Hematopoietic multipotent progenitor cell (in vitro differentiated cells): ENCODE results near the gene ESR2. TPM values are rescaled to one million over a fixed set of nuclear protein-coding genes. Genes with fewer than 3 reads are reported as not detected.

ENCODE experiments used
- DNase-seq, 3 donors: peaks; one replicate each; pipeline ENCODE4 v3.0.0-alpha.2; 2011 to 2015; ENCODE audit warnings: low read depth in 2 of 3, low spot score in 2 of 3
- total RNA-seq: library from RNA; depleted of rRNA; stranded (reverse); fragments of >200 nt; gene quantifications from one replicate; pipeline ENCODE4 v1.2.3, GENCODE V29; 2012

The ESR2 gene
- total RNA-seq, 1 donor = 2.2 TPM

DNA sequence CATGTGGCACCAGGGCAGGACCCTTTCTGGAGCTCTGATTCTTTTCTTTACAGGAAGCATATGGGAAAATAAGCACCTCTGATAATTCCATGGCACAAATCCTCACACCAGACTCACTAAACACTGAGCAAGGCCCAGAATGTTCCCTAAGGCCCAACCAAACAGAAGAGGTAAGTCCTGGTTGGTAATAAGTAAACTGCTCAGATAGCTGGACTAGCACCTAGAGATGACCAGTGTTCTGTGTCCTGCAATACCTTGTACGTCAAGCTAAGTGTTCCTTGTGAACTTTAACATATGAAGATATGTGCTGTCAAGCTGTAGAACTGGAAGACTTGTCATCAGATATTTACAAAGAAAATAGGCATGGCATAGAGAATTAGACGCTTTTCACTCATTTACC lies 186.7 kb downstream of the ESR2 start:
- no peak for DNase-seq

DNA sequence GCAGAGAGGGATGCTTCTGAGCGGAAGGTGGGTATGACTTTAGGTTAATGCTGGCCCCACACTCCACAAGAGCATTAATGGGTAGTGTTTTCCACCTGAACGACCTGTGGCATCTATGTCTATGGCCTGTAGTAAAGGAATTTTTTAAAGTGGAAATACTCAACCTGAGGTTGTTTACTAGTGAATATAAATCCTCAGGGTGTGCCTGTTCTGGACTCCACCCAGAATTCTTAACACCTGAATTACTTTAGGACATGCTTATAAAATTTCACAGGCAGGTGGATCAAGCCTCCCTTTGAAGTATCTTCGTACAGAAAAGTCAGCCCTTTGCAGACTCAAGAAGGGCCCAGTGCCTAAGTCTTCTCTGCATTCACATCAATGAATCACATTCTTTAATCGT lies 196.1 kb downstream of the ESR2 start:
- no peak for DNase-seq

DNA sequence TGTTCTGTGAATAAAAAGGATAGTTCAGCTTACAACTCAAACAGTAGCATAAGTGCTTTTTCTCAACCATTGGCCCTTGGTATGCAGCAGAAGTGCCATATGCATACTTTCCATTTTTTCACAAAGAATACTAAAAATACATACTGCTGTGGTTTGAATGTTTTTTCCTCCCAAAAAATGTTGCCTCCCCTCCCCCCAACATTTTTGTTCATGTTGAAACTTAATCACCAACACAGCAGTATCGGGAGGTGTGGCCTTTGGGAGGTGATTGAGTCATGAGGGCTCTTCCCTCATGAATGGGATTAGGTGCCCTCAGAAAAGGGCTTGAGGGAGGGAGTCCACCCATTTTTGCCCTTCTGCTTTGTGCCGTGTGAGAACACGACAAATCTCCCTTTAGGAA lies 198.6 kb downstream of the ESR2 start:
- no peak for DNase-seq

DNA sequence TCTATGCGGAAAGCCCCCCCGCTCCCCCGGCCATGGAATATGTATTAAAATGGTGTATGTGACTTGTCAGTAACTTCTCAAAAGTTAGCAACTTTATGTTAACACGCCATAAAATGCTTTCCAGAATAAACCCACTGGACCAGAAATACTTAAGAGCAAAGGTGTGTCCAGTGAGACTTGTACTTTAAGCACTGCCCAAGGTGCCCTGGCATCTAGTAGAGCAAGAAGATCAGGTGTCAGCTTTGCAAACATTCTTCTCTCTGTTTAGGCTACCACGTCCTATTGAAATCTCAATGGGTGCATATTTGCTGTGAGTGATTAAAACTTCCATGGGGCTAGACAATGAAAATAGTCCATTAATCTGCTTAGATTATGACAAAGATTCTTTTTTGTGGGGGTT lies 201.2 kb downstream of the ESR2 start:
- no peak for DNase-seq

DNA sequence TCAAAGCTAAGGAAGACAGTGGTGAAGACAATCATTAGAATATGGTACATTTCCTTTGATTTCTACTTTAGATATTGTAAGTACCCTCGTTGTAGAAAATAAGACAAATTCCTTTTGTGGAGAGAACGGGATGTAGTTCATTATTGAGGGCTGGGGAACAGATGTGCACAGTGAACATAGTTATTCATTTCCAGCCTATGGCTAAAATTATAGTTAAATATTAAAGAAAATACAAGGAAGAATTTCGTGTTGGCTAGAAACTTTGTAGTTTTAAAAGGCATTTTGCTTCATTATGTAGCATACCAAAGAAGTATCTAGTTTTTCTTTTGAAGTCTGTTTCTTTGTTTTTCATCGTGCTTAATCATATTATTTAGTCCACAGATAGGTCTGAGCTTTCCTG lies 201.8 kb downstream of the ESR2 start:
- no peak for DNase-seq

DNA sequence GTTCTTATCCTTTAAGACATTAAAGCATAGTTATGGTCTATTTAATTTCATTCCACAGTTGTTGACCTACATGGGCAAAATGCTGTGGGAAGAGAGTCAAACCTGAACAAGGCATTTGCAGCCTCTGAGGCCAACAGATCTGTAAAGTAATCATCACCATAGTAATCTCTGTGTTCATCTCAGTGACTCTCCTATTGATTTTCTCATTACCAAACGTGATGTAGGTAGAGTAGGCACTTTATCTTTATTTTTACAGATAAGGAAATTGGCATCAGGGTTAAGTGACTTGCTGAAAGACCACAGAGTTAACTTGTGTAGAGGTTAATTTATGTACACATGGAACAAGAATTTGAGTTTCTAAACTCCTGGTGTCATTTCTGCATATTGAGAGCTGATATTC lies 203.0 kb downstream of the ESR2 start:
- no peak for DNase-seq

DNA sequence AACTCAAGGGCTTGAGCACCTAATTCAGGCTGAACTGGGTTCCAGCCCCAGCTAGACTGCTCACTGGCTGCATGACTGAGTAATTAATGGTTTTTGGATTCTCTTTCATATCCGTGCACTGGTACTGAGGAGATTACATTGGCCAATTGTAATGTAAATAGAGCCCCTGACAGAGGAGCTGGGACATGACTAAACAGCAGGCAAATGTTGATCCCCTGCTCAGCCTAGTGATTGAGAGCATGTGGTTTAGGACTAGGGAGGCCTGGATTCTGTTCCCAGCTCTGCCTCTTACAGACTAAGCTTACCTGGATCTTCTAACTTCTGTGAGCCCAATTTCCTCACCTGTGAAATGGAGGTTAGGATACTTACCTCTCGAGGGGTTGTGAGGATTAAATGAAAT lies 204.3 kb downstream of the ESR2 start:
- DNase-seq = no peak

DNA sequence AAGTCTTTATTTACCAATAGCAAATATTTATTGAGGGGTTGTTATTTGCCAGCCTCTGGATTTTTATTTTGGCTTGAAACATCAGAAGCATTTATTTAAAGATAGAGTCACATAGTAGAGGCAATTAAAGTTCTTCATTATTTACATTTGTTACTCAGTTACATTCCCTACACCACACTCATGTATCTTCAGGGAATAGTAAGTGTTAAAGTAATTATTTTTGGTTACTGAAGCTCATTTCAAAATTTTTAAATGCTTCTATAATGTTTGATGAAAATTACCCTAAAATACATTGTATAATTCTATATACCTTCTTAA lies 205.6 kb downstream of the ESR2 start:
- DNase-seq = no peak

DNA sequence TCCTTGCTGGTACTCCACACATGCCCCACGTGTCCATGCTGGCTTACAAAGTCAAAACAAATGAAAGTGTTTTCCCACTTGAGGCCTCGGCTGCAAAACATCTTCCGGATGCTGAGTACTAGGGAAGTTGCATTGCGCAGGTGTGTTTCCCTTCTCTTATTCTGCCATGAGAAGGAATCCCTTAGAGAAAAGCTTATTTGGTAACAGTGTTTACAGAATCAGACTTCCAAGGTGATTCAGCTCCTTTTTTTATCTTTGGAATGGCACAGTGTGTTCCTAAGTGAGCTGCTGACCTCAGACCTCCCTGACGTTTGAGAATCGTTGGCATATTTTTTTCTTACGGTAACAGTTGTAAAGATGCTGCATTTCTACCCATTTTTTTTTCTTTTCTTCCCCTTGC lies 211.3 kb downstream of the ESR2 start:
- DNase-seq = no peak

DNA sequence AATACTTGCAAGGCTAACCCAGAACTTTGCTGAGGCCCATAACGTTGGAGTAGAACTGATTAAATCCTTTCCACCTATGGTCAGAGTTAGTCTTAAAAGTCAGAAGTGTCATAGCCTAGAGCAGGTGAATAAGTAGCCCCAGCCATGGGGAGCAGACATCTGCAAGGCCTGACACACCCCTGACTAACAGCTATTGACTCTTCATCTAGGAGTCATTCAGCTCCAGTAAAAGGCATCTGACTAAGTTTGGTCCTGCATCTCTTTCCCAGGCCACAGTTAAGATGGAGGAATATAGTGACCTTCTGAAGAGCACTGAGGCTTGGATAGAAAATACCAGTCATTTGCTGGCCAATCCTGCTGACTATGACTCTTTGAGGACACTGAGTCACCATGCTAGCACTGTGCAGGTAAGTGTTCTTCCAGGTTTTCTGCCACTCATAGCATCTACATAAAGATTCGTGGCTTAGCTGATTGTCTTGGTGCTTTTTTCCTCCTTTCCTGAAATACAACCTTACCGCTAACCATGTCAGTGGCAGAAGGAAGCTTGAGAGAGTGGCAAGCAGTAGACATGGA lies 212.9 kb downstream of the ESR2 start:
- DNase-seq = no peak

DNA sequence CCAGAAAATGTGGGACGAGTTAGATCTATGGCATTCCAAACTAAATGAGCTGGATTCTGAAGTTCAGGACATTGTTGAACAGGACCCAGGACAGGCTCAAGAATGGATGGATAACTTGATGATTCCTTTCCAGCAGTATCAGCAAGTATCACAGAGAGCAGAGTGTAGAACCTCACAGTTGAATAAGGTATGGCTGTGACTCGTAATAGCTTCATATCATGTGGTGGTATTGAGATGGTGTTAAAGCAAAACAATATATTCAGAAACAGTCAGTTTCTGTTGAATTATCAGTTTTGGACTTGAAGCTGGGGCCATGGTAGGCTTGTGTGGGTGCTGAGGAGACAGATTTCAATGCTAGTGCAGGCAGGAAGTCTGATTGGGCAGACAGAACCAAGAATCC lies 213.7 kb downstream of the ESR2 start:
- DNase-seq = no peak

DNA sequence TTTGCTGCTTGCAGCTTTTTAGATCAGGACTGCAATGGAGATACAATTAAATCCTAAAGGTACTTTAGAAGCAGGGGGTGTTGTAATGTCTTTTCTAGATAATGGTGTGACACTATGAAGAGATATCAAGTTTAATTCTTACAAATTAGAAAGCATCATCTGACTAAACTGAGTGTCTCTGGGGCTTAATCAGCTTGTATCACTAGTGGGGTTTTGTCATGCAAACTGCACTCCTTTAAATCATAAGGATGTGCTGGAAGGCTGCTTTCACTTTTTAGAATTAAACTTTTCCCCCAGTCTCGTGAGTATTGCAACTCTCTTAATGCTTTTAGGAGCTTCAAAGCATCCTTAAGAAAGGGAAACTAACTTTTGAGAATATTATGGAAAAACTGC lies 218.6 kb downstream of the ESR2 start:
- no peak for DNase-seq

DNA sequence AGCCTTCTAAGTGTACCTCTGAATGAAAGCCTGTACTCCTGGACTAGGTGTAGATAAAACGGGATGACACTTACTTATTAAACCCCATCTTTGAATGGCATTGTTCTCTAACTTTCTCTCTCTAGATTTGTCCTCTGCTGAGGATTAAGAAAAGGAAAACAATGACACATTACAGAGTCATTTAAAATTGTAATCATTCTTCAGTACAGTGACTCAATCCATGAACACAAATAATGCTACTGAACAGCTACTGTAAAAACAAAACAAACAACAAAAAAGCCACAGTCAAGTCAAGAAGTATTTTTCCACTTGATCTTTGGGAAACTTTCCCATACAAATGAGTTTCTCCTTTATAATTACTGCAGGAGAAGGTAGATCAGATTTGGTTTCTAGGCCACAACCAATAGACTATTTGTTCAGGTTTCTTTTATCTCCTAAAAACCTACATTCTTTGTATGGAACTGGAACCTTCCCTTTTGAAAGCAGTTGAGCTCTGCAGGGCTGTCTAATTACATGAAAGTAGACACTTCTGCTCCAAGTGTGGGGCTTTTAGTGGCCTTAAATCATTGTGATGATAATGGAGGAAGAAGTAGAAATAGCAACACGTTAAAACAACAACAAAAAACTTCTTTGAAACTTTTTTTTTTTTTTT lies 219.1 kb downstream of the ESR2 start:
- DNase-seq = no peak

DNA sequence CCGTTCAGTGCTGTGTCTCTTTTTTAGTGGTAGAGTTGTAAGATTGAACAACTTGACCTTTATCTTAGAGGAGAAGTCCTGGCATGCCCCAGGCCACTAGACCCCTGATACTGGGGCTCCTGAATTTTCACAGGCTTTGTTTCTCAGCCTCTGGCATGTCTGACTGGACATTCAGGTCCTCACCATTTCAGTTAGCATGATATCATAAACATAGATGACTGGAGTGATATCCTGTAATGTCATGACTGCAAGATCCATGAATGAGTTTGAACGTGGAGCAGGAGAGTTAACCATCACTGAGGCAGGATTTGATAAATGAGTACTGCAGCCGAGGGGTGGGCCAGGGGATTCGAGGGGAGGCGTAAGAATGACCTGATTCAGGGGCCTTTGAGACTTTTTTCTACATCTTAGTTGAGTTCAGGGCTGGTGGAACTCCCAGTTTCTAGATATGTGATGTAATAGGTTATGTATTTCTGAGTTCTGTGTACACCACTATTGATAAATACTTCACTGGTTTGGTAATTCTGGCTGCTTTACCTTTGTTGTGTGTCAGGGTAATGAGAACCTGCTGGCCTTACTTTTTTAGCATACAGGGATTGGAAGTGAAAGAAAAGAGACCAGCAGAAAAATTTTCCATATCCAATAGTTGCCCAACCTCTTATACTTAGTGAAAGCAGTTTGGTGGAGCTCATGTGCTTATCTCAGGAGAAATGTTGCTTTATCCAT lies 224.4 kb downstream of the ESR2 start:
- DNase-seq = no peak

DNA sequence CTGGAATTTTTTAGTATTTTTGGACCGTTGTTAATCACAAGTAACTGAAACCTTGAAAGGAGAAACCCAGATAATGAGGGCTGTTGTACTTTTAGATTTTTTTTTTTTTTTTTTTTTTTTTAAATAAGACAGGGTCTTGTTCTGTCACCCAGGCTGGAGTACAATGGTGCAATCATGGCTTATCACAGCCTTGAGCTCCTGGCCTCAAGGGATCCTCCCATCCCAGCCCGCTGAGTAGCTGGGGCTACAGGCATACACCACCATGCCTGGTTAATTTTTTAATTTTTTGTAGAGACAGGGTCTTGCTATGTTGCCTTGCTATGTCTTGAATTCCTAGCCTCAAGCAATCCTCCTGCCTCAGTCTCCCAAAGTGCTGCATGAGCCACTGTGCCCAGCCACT lies 229.7 kb downstream of the ESR2 start:
- DNase-seq = no peak

DNA sequence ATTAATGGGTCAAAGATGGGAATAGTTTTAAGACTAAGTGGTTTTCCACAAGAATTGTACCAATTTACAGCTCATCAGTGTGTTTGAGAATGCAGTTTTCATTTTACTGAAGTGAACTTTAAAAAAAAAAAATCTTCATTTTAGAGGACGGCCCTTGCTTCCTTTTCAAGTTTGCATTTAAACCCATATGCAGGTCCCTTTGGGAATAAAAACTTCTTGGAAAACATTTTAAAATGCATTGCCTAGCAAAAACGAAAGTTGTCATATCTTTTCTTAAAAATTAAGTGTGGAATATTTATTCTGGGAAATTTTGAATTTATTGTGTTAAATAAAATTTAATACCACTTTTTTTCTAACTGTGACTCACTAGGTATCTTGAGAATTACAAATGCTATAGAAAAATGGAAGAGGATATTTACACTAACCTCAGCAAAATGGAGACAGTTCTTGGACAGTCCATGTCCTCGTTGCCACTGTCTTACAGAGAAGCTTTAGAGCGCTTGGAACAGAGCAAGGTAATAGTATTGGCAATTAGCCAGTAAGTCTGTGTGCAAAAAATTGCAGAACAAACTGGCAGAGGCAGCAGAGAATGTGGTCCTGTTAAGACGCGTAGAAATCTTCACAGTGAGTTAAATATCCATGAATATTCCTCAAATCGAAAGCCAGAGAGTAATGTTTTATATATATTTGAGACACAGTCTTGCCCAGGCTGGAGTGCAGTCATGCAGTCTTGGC lies 231.6 kb downstream of the ESR2 start:
- DNase-seq = no peak

DNA sequence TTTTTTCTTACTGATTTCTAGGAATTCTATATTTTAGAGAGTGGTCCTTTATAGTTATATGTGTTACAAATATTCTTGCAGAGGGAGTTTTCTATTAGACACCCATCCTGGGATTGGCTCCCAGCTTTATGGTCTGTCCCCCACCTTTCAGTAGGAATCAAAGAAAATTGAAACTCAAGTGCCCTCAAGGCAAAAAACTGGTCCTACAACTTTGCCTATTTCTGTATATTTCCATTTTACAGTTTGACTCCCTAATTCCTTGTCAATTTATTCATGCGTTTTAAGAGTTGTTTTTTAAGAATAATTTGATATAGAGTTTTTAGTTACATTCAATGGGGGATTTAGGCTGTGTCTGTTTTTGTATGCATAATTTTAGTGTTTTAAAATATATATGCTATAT lies 232.5 kb downstream of the ESR2 start:
- DNase-seq = no peak

DNA sequence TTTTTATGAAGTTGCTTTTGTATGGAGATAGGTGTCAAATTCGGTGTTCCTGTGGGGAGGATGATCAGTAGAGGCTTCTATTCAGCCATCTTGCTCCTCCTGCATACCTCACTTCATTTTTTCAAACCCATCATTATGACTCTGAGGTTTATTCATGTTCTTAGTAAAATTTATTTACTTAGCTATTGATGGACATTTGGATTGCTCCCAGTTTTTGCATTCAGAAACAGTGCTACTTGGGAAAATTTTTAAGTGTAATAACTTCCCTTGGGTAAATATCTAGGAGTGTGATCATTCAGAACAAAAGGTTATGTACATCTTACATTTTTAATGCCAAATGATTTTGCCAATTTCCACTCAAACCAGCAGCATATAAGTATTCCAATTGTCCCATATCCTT lies 233.1 kb downstream of the ESR2 start:
- no peak for DNase-seq

DNA sequence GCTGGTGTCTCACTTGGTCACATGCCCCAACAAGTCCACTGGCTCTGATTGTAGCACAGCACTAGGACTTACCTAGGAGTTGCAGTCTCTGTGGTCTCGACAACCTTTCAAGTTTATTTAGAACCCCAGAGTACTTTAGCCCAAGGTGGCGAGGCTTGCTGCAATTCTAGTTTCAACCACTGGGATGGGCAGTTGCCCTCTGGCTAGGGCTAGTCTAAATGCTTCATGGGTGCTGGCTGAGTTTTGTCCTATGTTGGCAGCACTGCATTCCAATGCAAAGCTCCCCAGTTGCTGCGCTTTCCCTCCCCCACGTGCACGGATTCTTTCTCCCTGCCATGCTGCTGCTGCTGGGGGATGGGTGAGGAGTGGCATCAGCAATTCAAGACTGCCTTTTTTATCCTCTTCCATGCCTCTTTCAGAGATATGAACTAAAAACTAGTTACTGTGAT lies 233.5 kb downstream of the ESR2 start:
- DNase-seq = peak in 1 of 3 donors; percentile 4

DNA sequence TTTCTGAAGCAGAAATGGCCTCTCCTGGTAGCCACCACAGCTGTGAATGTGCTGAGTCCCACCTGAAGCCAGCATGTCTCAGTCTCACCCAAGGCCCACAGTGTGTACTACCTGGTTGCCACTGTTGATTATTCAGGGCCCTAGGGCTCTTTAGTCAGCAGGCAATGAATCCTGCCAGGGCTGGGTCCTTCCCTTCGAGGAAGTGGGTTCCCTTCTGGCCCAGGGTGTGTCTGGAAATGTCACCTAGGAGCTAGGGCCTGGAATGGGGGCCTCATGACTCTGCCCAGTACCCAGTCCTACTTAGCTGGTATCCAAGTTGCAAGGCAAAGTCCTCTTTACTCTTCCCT lies 234.0 kb downstream of the ESR2 start:
- no peak for DNase-seq

DNA sequence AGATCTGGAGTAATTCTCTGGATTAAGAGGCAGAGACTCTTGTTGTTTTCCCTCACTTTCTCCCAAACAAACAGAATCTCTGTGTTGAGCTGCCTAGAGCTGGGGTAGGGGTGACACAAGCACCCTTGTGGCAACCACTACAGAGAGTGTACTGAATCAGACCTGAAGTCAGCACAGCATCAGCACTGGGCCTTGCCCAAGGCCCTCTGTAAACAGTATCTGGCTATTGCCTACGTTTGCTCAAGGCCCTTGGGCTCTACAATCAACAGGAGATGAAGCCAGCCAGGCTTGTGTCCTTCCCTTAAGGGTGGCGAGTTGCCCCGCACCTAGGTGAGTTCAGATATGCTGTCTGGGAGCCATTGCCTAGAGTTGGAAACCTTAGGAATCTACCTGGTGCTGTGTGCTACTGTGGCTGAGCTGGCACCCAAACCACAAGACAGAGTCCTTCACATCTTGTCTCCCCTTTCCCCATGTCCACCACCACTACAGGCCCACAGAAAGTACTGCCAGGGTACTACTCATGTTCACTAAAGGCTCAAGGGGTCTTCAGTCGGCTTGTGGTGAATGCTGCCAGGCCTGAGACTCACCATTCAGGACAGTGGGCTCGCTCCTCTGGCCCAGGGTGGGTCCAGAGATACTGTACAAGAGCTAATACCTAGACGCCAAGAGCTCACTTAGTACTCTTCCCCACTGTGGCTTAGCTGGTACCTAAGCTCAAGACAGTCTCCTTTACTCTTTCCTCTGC lies 234.5 kb downstream of the ESR2 start:
- DNase-seq = no peak
